ENCODE data around the gene S1PR3.

DNA sequence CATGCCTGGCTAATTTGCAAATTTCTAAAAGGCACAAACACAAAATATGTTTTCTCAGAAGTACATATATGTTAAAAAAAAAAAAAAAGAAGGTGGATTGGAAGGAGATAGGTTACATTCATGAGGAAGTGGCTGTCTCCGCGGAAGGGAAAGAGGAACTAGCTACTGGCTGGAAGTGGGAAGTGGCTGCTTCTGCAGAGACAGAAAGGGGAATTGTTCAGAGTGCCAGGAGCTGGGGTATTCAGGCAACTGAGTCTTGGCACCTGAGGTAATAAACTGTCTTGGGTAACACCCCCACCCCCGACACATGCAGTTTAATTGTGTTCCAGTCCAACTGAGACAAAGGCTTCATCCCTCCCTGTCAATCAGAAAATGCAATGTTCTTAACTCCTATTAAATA, 45.6 kb downstream of the S1PR3 start:
- TF ChIP-seq, protein P1, sequence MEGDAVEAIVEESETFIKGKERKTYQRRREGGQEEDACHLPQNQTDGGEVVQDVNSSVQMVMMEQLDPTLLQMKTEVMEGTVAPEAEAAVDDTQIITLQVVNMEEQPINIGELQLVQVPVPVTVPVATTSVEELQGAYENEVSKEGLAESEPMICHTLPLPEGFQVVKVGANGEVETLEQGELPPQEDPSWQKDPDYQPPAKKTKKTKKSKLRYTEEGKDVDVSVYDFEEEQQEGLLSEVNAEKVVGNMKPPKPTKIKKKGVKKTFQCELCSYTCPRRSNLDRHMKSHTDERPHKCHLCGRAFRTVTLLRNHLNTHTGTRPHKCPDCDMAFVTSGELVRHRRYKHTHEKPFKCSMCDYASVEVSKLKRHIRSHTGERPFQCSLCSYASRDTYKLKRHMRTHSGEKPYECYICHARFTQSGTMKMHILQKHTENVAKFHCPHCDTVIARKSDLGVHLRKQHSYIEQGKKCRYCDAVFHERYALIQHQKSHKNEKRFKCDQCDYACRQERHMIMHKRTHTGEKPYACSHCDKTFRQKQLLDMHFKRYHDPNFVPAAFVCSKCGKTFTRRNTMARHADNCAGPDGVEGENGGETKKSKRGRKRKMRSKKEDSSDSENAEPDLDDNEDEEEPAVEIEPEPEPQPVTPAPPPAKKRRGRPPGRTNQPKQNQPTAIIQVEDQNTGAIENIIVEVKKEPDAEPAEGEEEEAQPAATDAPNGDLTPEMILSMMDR (conservative IDR thresholded peaks at IDR 0.05 in 1 of 2, IDR thresholded peaks at IDR 0.05 in 1 of 2; ENCODE audit: extremely low read depth in 1 of 2, insufficient read depth in 1 of 2, low read depth in 1 of 2, low read length in 2 of 2), result no peak
- no peak for TF ChIP-seq EZH2 (IDR thresholded peaks at IDR 0.05; ENCODE audit: borderline replicate concordance, low read length)
